Measurements from ENCODE around the gene TNKS1BP1. TPM values are rescaled to one million over a fixed set of nuclear protein-coding genes. Genes with fewer than 3 reads are reported as not detected.

TNKS1BP1 gene
- total and polyA plus RNA-seq, 2 of the 8 experiments (the other 6 are each of a cell fraction or from before 2014, with no cell fraction given) = 50.0 to 122 TPM

DNA sequence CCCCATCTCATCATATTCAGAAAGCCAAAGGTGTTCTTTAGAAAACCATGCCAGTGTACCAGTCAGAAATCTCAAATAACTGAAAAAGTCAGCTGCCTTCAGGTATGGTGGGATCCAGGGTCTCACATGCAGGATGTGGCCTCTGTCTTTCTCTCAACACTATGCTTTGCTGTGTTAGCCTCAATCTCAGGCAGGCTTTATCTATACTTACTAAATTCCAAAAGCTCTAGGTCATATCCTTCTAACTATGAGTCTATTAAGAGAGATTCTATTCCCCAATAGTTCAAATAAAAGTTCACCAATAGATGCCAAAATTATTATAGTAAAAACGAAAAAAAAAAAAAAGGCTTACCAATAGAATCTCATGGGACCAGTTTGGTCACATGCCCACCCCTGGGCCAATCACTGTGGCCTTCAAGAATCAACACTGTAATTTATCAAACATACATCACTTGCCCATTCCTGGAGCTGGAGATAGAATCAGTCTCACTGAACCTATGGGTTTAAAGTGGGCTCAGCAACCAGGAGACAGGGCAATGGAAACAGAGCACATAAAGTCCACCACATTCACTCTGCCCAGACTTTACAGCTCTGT, 49.8 kb downstream of the TNKS1BP1 start (continued):
- no peak for TF ChIP-seq RBBP5 (IDR thresholded peaks at IDR 0.05; ENCODE audit: borderline replicate concordance, low read depth, low read length)
